H9 (cell line): Measurements from ENCODE around the gene BPGM. TPM values are rescaled to one million over a fixed set of nuclear protein-coding genes. Genes with fewer than 3 reads are reported as not detected.

Experiments used
- DNase-seq: peaks from one replicate; pipeline ENCODE4 v3.0.0-alpha.2; 2017
- H2AFZ ChIP-seq: one replicate; pipeline ENCODE4 v1.6.1; 2013; ENCODE audit warnings: mild to moderate bottlenecking, low read length, control low read depth, moderate library complexity
- H2AK5ac ChIP-seq: 2 replicates; pipeline ENCODE4 v1.6.1; 2013; ENCODE audit warnings: low read length, control low read depth, mixed read lengths; ENCODE audit not compliant: insufficient read length
- H2BK120ac ChIP-seq: one replicate; pipeline ENCODE4 v1.6.1; 2013; ENCODE audit warnings: low read depth, mild to moderate bottlenecking, low read length, control low read depth, inconsistent platforms; ENCODE audit not compliant: poor library complexity, severe bottlenecking
- H2BK12ac ChIP-seq: 2 replicates; pipeline ENCODE4 v1.6.1; 2013; ENCODE audit warnings: low read length, control low read depth, mixed read lengths, low read depth; ENCODE audit not compliant: insufficient read length
- H2BK15ac ChIP-seq: 2 replicates; pipeline ENCODE4 v1.6.1; 2013; ENCODE audit warnings: low read depth, low read length, control low read depth
- H2BK20ac ChIP-seq: one replicate; pipeline ENCODE4 v1.6.1; 2013; ENCODE audit warnings: low read depth, mild to moderate bottlenecking, low read length, control low read depth, inconsistent platforms; ENCODE audit not compliant: poor library complexity, severe bottlenecking
- H2BK5ac ChIP-seq: 2 replicates; pipeline ENCODE4 v1.6.1; 2013; ENCODE audit warnings: low read length, control low read depth, mixed read lengths; ENCODE audit not compliant: insufficient read length
- H3K14ac ChIP-seq: 2 replicates; pipeline ENCODE4 v1.6.1; 2013; ENCODE audit warnings: low read length, control low read depth; ENCODE audit not compliant: insufficient read depth
- H3K18ac ChIP-seq: 2 replicates; pipeline ENCODE4 v1.6.1; 2013; ENCODE audit warnings: low read depth, mild to moderate bottlenecking, mixed read lengths, low read length, control low read depth; ENCODE audit not compliant: insufficient read length
- H3K23ac ChIP-seq: 2 replicates; pipeline ENCODE4 v1.6.1; 2013; ENCODE audit warnings: low read length, control low read depth, mixed read lengths, low read depth; ENCODE audit not compliant: insufficient read length
- H3K23me2 ChIP-seq: 2 replicates; pipeline ENCODE4 v1.6.1; 2013; ENCODE audit warnings: low read depth, mild to moderate bottlenecking, mixed read lengths, low read length, control low read depth; ENCODE audit not compliant: insufficient read length, poor library complexity, severe bottlenecking
- H3K27ac ChIP-seq: 2 replicates; pipeline ENCODE4 v1.5.1; 2013; ENCODE audit warnings: low read length, control low read depth, mixed read lengths, low read depth; ENCODE audit not compliant: insufficient read length
- H3K27me3 ChIP-seq: 2 replicates; pipeline ENCODE4 v1.6.1; 2013; ENCODE audit warnings: low read length, control low read depth, inconsistent platforms; ENCODE audit not compliant: insufficient read depth
- H3K4ac ChIP-seq: 2 replicates; pipeline ENCODE4 v1.6.1; 2013; ENCODE audit warnings: low read depth, mild to moderate bottlenecking, control low read depth, inconsistent platforms, low read length, moderate library complexity
- H3K4me1 ChIP-seq: 2 replicates; pipeline ENCODE4 v1.6.1; 2013; ENCODE audit warnings: low read length, control low read depth, inconsistent platforms; ENCODE audit not compliant: insufficient read depth
- H3K4me2 ChIP-seq: 2 replicates; pipeline ENCODE4 v1.6.1; 2013; ENCODE audit warnings: low read length, control low read depth, mixed read lengths; ENCODE audit not compliant: insufficient read length, insufficient read depth
- H3K56ac ChIP-seq: 2 replicates; pipeline ENCODE4 v1.6.1; 2013; ENCODE audit warnings: low read depth, mild to moderate bottlenecking, mixed read lengths, low read length, control low read depth; ENCODE audit not compliant: insufficient read length
- H3K79me1 ChIP-seq: 2 replicates; pipeline ENCODE4 v1.6.1; 2013; ENCODE audit warnings: low read depth, mild to moderate bottlenecking, moderate library complexity, low read length, control low read depth, inconsistent platforms; ENCODE audit not compliant: insufficient read depth, poor library complexity, severe bottlenecking
- H3K79me2 ChIP-seq: 2 replicates; pipeline ENCODE4 v1.6.1; 2013; ENCODE audit warnings: low read length, control low read depth, inconsistent platforms; ENCODE audit not compliant: insufficient read depth
- H3K9ac ChIP-seq: 2 replicates; pipeline ENCODE4 v1.6.1; 2013; ENCODE audit warnings: low read length, control low read depth, mixed read lengths; ENCODE audit not compliant: insufficient read length; ENCODE audit errors: extremely low read depth
- H3K9me3 ChIP-seq: one replicate; pipeline ENCODE4 v1.6.1; 2013; ENCODE audit warnings: low read depth, low read length, inconsistent platforms; ENCODE audit not compliant: control insufficient read depth
- H3T11ph ChIP-seq: one replicate; pipeline ENCODE4 v1.6.1; 2013; ENCODE audit warnings: mild to moderate bottlenecking, low read length, control low read depth, inconsistent platforms
- H4K20me1 ChIP-seq: one replicate; pipeline ENCODE4 v1.6.1; 2013; ENCODE audit not compliant: control insufficient read depth, insufficient read length, insufficient read depth
- H4K5ac ChIP-seq: 2 replicates; pipeline ENCODE4 v1.6.1; 2013; ENCODE audit warnings: low read depth, mild to moderate bottlenecking, mixed read lengths, low read length, control low read depth; ENCODE audit not compliant: insufficient read length
- H4K8ac ChIP-seq: replicated peaks from 2 replicates; pipeline ENCODE4 v1.6.1; 2013; ENCODE audit warnings: low read length, control low read depth, mixed read lengths, low read depth; ENCODE audit not compliant: insufficient read length
- H4K91ac ChIP-seq: 2 replicates; pipeline ENCODE4 v1.6.1; 2013; ENCODE audit warnings: low read depth, mild to moderate bottlenecking, moderate library complexity, mixed read lengths, low read length, control low read depth; ENCODE audit not compliant: insufficient read length
- H3K27ac Mint-ChIP-seq, 3 experiments: 2 replicates in 2 of 3; 3 replicates in 1 of 3; pipeline ENCODE4 v1.8.0; 2020 to 2021; ENCODE audit warnings: mixed read lengths in 3 of 3, mild to moderate bottlenecking in 1 of 3, moderate library complexity in 1 of 3
- H3K27me3 Mint-ChIP-seq: 2 replicates; pipeline ENCODE4 v1.8.0; 2021; ENCODE audit warnings: low read depth, mild to moderate bottlenecking, moderate library complexity, mixed read lengths
- H3K36me3 Mint-ChIP-seq, 3 experiments: 2 replicates in 2 of 3; 3 replicates in 1 of 3; pipeline ENCODE4 v1.8.0; 2020 to 2021; ENCODE audit warnings: low read depth in 3 of 3, mixed read lengths in 3 of 3; ENCODE audit not compliant: insufficient read depth in 1 of 3
- H3K4me1 Mint-ChIP-seq, 2 experiments: 2 replicates each; pipeline ENCODE4 v1.8.0; 2020; ENCODE audit warnings: mixed read lengths in 2 of 2
- H3K4me3 Mint-ChIP-seq, 2 experiments: 2 replicates in 1 of 2; 3 replicates in 1 of 2; pipeline ENCODE4 v1.8.0; 2020 to 2021; ENCODE audit warnings: mild to moderate bottlenecking in 2 of 2, mixed read lengths in 2 of 2, moderate library complexity in 1 of 2
- H3K9me3 Mint-ChIP-seq, 2 experiments: 2 replicates in 1 of 2; 3 replicates in 1 of 2; pipeline ENCODE4 v1.8.0; 2020; ENCODE audit warnings: mild to moderate bottlenecking in 2 of 2, mixed read lengths in 2 of 2, moderate library complexity in 1 of 2
- WGBS: extraction: QIAGEN DNeasy Blood & Tissue Kit; methylation state at CpG from one replicate; pipeline ENCODE4 v1.1.7; 2013; ENCODE audit warnings: missing lambda C conversion rate, low lambda C conversion rate, mixed read lengths; ENCODE audit not compliant: insufficient read length; ENCODE audit errors: extremely low coverage; 5-methylcytosine and 5-hydroxymethylcytosine counted together
- total RNA-seq: library from RNA; stranded (reverse); gene quantifications from 2 replicates; pipeline ENCODE4 v1.2.1, GENCODE V29; 2021
- TF ChIP-seq, protein P1 (sequence below): fragments of 200-600 bp; sonication (generic); conservative IDR thresholded peaks from 3 replicates; pipeline ENCODE4 v1.8.0; 2021; ENCODE audit warnings: antibody characterized with exemption, mild to moderate bottlenecking

The BPGM gene
- total RNA-seq, 1 experiment from 2014 or later = 14.4 TPM

DNA sequence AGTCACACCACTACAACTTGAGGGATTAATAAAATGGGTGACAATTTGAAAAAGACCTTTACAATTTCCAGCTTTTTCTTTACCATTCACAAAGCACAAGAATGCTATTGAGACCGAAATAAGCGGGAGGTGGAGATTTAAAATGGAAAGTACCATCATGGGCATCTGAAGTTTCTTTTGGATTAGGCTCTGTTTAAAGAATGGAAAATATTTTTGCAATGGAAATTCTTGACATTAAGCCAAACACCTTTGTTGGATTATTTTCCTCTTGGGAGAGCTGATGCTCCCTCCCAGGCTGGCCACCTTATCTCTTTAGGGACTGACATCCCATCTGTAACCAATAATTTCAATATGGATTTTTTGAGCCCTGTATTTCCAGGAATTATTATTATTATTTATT lies 62.5 kb downstream of the BPGM start:
- Histone ChIP-seq H3K23ac (no peak overlapping the region), H2BK20ac (no peak overlapping the region), H4K20me1 (no peaks in the 10 kb centered on the region), H3K23me2 (no peaks in the 10 kb centered on the region), H2BK120ac (no peak overlapping the region), H3K79me2 (no peaks in the 10 kb centered on the region), H3K9ac (no peak overlapping the region), H3T11ph (no peak overlapping the region), H2AK5ac (no peak overlapping the region), H2BK15ac (no peak overlapping the region), H3K79me1 (no peaks in the 10 kb centered on the region), H3K56ac (no peak overlapping the region), H3K18ac (no peak overlapping the region), H3K4ac (no peak overlapping the region), H3K4me2 (no peak overlapping the region), H3K9me3 (no peaks in the 10 kb centered on the region), H2AFZ (no peak overlapping the region), H4K91ac (no peak overlapping the region), H4K5ac (no peak overlapping the region), H3K27me3 (no peaks in the 10 kb centered on the region), H4K8ac (no peak overlapping the region), H2BK12ac (no peak overlapping the region), H2BK5ac (no peak overlapping the region), H3K14ac (no peak overlapping the region), H3K4me1 (no peaks in the 10 kb centered on the region; the same call in 1 of the 2 replicates), H3K27ac (no peak overlapping the region)
- Mint-ChIP-seq H3K27me3 (peaks cover 3% of the 10 kb centered on the region; the same call in 1 of the 2 replicates), H3K27ac (no peak overlapping the region), H3K36me3 (no peaks in the 10 kb centered on the region), H3K4me1 (peaks cover 0 to 7% of the 10 kb centered on the region in 2 experiments; a peak in 1 of 4 replicates), H3K9me3 (no peaks in the 10 kb centered on the region), H3K4me3 (no peak overlapping the region)
- no peak for DNase-seq
- TF ChIP-seq, protein P1, sequence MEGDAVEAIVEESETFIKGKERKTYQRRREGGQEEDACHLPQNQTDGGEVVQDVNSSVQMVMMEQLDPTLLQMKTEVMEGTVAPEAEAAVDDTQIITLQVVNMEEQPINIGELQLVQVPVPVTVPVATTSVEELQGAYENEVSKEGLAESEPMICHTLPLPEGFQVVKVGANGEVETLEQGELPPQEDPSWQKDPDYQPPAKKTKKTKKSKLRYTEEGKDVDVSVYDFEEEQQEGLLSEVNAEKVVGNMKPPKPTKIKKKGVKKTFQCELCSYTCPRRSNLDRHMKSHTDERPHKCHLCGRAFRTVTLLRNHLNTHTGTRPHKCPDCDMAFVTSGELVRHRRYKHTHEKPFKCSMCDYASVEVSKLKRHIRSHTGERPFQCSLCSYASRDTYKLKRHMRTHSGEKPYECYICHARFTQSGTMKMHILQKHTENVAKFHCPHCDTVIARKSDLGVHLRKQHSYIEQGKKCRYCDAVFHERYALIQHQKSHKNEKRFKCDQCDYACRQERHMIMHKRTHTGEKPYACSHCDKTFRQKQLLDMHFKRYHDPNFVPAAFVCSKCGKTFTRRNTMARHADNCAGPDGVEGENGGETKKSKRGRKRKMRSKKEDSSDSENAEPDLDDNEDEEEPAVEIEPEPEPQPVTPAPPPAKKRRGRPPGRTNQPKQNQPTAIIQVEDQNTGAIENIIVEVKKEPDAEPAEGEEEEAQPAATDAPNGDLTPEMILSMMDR = no peak
- no CpG with 5 or more reads among the region's 2 CpGs for WGBS
